ENCODE results near the gene ABCA10. TPM values are rescaled to one million over a fixed set of nuclear protein-coding genes. Genes with fewer than 3 reads are reported as not detected.

The ABCA10 gene
- total RNA-seq, 1 donor: 1.8 TPM

GRCh38 chr17:69103557-69104233 lies 124.9 kb downstream of the ABCA10 start:
- H3K4me1 ChIP-seq (ENCODE audit: insufficient read depth, low read length): no peaks in the 10 kb centered on the region

GRCh38 chr17:69098625-69099024 lies 130.0 kb downstream of the ABCA10 start:
- Histone ChIP-seq H3K4me1 (ENCODE audit: insufficient read depth, low read length) (no peaks in the 10 kb centered on the region), H3K79me2 (ENCODE audit: insufficient read depth, low read length) (no peaks in the 10 kb centered on the region), H3K27me3 (ENCODE audit: insufficient read depth, low read length) (no peaks in the 10 kb centered on the region), H3K9me3 (ENCODE audit: low read depth, low read length) (no peaks in the 10 kb centered on the region), H2AFZ (ENCODE audit: low read length) (no peak overlapping the region), H4K20me1 (ENCODE audit: insufficient read depth, low read length) (no peaks in the 10 kb centered on the region), H3K4me3 (ENCODE audit: insufficient read depth, low read length) (no peak overlapping the region), H3K36me3 (ENCODE audit: insufficient read depth, low read length) (no peaks in the 10 kb centered on the region), H3K27ac (ENCODE audit: low read depth, low read length) (no peak overlapping the region), H3K4me2 (ENCODE audit: insufficient read depth, low read length) (no peak overlapping the region)
- DNase-seq (ENCODE audit: insufficient read length, low spot score, missing footprints): no peak
- TF ChIP-seq, protein P1, sequence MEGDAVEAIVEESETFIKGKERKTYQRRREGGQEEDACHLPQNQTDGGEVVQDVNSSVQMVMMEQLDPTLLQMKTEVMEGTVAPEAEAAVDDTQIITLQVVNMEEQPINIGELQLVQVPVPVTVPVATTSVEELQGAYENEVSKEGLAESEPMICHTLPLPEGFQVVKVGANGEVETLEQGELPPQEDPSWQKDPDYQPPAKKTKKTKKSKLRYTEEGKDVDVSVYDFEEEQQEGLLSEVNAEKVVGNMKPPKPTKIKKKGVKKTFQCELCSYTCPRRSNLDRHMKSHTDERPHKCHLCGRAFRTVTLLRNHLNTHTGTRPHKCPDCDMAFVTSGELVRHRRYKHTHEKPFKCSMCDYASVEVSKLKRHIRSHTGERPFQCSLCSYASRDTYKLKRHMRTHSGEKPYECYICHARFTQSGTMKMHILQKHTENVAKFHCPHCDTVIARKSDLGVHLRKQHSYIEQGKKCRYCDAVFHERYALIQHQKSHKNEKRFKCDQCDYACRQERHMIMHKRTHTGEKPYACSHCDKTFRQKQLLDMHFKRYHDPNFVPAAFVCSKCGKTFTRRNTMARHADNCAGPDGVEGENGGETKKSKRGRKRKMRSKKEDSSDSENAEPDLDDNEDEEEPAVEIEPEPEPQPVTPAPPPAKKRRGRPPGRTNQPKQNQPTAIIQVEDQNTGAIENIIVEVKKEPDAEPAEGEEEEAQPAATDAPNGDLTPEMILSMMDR (IDR thresholded peaks at IDR 0.05; ENCODE audit: extremely low read depth, low read depth, low read length): no peak

More at GRCh38 chr17:69103557-69104233, 124.9 kb downstream of the ABCA10 start:
- no peak overlapping the region for H3K4me2 ChIP-seq (ENCODE audit: insufficient read depth, low read length)
- no peaks in the 10 kb centered on the region for H3K9me3 ChIP-seq (ENCODE audit: low read depth, low read length)
- no peaks in the 10 kb centered on the region for H3K79me2 ChIP-seq (ENCODE audit: insufficient read depth, low read length)
- no peak overlapping the region for H3K27ac ChIP-seq (ENCODE audit: low read depth, low read length)
- no peaks in the 10 kb centered on the region for H3K27me3 ChIP-seq (ENCODE audit: insufficient read depth, low read length)
- H3K36me3 ChIP-seq (ENCODE audit: insufficient read depth, low read length): no peaks in the 10 kb centered on the region
- H2AFZ ChIP-seq (ENCODE audit: low read length): no peak overlapping the region
- DNase-seq (ENCODE audit: insufficient read length, low spot score, missing footprints): no peak
- H4K20me1 ChIP-seq (ENCODE audit: insufficient read depth, low read length): no peaks in the 10 kb centered on the region
- no peak overlapping the region for H3K4me3 ChIP-seq (ENCODE audit: insufficient read depth, low read length)
- TF ChIP-seq, protein P1 (IDR thresholded peaks at IDR 0.05; ENCODE audit: extremely low read depth, low read depth, low read length): no peak

Small RNA genes within 50 kb of the gene (small RNA-seq; reads per million reads assigned to genes)
- gene MIR4524B: not detected

Other genes with a start within 250 kb of the ABCA10 start
- gene ABCA9, start 167.9 kb downstream of the ABCA10 start, total RNA-seq: 16.8 and 23.2 TPM in 2 replicates
- 30.4 and 31.8 TPM in 2 replicates for gene ABCA6, start 86.9 kb downstream of the ABCA10 start, total RNA-seq
- 15.9 and 22.4 TPM in 2 replicates for gene ABCA5, start 98.3 kb upstream of the ABCA10 start, total RNA-seq
- gene MAP2K6, start 185.9 kb upstream of the ABCA10 start, total RNA-seq: 1.5 and 2.5 TPM in 2 replicates

Measured in osteoblast (primary cell).